EL (cell line): ENCODE measurements around the gene ARHGEF18.
A peak's percentile ranks its signal among the peaks of the same experiment; 100 is the strongest.
"Not testable (repeated sequence)": the region's sequence is repeated elsewhere in the genome, so short reads cannot be mapped to it uniquely, and the experiment has no call there.

Experiments
- DNase-seq: peaks from one replicate; pipeline ENCODE4 v3.0.0-alpha.2; 2016

The ARHGEF18 gene

DNA sequence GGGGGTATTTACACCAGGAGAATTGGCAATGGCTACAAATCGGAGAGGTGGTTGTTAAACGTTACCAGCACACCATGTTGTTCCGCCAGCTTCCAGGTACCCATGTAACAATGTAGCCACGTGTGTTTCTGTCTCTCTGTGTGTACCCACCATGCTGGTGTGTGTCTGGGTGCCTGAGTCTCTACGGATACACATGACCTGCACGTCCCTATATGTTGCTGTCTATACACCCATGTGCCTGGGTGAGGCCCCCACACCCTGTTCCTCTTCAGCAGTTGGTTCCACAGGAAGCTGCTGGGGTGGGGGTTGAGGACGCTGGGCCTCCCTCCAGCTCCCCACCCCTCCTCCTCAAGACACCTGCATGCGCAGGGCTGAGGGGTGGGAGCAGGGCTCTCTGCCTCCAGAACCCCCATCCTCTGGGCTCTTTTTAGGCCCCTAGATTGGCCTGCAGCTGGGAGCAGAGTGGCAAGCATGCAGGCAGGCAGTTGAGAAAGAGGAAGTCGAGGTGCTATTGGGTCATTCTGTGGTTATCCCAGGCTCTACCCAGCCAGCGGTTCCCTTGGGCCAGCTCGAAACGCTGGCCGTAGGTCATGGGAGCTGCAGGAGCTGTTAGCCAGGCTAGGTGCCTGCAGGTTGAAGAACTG, at the start of gene ARHGEF18:
TSS of gene ARHGEF18 (plus strand) at position 351 of the 644 bp plus-strand sequence. CDS start 13,954 bp downstream, outside the sequence.
- DNase-seq: no peak

DNA sequence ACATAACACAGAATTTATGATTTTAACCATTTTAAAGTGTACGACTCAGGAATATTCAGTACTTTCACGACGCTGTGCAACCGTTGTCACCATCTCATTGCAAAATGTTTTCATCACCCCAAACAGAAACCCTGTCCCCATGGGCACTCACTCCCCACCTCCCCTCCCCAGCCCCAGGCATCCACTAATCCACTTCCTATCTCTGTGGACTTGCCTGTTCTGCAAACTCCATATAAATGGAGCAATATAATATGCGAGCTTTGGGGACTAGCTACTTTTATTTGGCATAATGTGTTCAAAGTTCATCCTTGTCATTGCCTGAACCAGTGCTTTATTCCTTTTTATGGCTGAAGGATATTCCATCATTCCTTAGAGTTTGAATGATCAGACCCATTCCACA, 47.2 kb upstream of the ARHGEF18 start:
- no peak for DNase-seq

DNA sequence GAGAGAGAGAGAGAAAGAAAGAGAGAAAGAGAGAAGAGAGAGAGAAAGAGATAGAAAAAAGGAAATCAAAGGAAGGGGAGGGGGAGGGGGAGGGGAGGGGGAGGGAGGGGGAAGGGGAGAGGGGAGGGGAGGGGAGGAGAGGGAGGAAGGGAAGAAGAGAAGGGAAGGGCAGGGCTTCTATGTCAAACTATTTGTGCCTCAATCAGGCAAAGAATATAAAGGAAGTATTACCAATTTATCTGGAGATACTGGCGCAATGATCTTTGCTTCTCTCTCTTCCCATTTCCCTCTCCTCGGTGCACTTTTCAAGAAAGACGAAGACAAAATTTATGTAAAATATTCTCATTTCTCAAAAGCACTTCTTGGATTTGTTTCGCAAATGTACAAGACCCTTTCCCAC, 45.3 kb upstream of the ARHGEF18 start:
- no peak for DNase-seq

- no peak for DNase-seq
Measured at GRCh38 chr19:7304200-7304599, 44.5 kb upstream of the ARHGEF18 start.

DNA sequence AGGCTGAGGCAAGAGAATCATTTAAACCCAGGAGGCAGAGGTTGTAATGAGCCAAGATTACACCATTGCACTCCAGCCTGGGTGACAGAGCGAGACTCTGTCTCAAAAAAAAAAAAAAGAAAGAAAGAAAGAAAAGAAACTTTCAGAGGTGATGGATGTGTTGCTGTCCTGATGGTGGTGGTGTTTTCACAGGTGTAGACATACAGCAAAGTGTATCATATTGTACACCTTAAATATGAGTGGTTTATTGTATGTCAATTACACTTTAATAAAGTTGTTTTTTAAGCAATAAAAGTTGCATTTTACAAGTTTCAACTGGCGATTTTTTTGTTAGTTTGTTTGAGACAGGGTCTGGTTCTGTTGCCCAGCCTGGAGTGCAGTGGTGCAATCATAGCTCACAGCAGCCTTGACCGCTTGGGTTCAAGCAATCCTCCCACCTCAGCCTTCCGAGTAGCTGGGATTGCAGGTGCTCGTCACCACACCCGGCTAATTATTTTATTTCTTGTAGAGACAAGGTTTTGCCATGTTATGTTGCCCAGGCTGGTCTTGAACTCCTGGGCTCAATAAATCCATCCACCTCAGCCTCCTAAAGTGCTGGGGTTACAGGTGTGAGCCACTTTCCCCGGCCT, 41.0 kb upstream of the ARHGEF18 start:
- DNase-seq: no peak

- DNase-seq: not testable (repeated sequence)
Measured at GRCh38 chr19:7308327-7308726, 40.4 kb upstream of the ARHGEF18 start.

- no peak for DNase-seq
Measured at GRCh38 chr19:7311911-7312310, 36.8 kb upstream of the ARHGEF18 start.

- DNase-seq: no peak
Measured at GRCh38 chr19:7312816-7313215, 35.9 kb upstream of the ARHGEF18 start.

- no peak for DNase-seq
Measured at GRCh38 chr19:7318176-7318575, 30.6 kb upstream of the ARHGEF18 start.

DNA sequence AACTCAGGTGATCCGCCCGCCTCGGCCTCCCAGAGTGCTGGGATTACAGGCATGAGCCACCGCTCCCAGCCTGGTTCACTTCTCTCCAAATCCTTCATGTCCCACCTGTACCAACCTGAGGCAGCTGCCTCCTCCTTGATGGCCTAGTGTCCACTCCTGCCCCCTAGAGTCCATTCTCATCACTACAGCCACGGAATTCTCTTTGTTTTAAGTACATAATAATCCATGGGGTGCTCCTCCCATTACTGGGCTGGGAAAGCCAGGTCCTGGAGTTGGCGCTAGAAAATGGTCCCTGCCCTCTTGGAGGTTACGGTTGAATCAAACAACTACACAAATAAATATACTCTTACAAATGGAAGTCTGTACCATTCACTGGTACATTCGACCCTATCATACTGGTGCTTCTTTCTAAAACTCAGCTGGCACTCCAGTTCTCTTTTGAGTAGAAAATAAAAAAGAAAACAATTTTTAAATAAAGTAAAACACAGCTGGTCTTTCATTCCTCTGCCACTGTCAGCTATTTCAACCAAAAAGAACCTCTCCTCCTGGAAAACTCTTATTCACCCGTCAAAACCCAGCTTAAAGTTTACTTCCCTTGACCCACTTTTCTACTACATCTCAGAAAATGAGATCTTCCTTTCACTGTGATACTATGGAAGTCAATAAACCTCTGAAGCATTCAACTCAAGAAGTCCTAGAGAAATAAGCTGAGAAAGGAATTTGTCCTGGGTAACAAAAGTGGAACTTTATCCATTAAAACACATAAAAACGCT, 22.4 kb upstream of the ARHGEF18 start:
- DNase-seq: peak; percentile 32

DNA sequence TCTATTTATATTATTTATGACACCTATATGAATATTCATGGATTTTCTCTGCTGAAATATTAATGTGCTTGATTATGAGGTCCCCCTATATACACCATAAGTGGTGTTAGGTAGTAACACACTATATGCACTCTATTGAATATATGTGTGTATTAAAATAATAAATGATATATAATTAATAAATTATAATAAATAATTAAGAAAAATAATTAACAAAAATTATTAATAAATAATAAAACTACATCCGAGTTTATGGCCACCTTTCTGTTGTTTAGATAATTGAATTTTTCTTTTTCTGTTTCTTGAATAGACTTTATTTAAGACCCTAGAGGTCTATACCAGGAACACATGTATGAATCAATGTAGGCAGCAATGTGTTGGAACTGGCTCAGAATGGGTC, 20.9 kb upstream of the ARHGEF18 start:
- DNase-seq: no peak

- no peak for DNase-seq
Measured at GRCh38 chr19:7328647-7329046, 20.1 kb upstream of the ARHGEF18 start.

GRCh38 chr19:7331446-7331845, 17.3 kb upstream of the ARHGEF18 start:
- no peak for DNase-seq

DNA sequence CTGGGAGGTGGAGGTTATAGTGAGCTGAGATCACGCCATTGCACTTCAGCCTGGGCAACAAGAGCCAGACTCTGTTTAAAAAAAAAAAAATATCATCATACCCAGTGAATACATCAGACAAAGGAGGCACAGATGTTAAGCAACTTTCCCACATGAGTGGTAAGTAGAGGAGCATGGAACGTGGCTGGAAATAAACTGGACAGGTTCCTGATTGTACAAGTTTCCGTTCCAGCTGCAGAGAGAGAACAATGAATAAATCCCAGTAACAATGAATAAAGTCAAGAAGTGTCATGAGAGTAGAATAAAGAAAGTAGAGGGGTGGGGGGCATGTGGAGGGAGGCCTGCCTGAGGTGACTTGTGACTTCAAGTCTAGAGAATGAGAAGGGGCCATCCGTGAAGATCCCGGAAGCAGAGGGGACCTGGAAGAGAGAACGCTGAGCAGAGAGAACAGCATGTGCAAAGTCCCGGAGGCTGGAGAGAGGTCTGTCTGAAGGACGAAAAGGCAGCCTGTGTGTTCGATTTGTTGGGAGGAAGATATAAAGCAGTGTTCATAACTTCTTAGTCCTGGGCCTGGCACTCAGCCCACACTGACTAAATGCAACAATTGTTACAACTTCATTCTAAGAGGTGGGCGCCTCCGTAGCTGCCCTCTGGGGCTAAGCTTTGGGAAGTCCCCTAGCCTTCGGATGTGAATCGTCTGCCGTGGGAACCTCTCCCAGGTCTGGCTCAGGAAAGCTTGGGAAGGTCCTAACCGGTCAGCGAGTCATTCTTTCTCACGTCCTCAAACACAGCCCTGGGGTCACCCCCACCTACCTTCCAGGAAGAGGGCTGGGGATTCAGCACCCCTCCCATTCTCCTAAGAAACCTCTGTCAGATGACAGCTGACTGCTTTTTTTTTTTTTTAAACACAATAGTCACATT, 15.3 kb upstream of the ARHGEF18 start:
- DNase-seq: no peak

DNA sequence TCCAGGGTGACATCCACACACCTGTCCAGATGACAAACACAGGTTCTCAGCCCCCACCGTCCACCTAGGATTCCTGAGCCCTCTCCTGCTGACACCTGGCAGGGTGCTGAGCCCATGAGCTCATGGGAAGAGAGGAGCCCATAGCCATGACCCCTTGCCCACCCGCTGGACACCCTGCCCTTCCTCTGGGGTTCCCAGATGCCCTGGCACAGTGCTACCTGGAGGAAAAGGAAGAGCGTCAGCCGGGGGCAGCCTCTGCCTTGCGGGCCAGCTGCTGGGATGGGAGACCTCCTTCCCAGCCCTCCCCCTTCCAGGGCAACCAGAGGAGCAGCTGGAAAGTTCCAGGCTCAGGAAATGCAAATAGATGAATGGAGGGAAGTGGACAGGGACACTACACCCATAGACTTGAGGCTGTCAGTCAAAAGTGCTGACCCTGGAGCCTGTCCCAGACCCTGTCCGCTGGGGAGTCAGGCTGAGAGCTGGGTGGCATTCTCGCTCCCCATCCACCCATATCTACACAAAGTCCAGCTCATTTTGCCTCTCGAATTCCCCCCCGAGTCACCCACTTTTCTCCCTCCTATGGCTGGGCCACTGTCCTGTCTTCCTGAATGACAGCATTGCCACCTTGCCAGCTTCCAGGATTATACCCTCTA, 12.3 kb upstream of the ARHGEF18 start:
- DNase-seq: no peak

DNA sequence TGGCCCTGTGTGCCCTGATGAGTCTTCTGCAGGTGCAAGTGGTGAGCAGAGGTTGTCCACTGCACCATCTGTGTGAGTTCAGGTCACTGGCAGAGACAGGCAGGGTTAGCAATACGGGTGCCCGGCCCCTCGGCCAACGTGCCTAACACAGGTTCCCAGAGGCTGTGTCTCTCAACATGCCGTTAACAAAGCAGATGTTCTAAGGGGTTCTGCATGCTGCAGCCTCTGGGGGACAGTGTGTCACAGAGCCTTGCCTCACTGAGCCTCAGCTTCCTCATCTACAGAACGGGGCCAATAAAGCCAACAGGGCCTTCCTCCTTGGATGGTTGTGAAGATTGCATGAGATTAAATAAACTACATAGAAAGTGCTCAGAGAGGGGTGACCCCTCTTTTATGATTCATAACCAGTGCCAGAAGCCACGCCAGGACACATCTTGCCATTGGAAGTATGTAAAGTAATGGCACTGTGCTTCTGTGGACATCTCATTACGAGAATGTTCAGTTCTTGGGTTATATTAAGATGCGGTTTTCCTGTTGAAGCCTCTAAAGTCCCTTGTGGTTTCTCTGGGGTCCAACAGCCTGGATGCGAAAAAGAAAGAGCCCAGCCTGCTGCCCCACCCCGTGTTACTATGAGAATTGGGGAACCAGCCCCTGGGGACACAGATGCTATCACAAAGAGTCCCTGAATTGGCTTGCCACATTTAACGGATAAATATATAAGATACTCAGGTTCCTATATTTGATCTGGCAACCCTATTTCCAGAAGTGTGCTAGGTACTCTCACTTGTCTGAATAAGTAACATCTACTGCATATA, 11.2 kb upstream of the ARHGEF18 start:
- no peak for DNase-seq

GRCh38 chr19:7340959-7341837, 7.5 kb upstream of the ARHGEF18 start:
- DNase-seq: peak; percentile 75

- no peak for DNase-seq
Measured at GRCh38 chr19:7342143-7342542, 6.6 kb upstream of the ARHGEF18 start.

GRCh38 chr19:7346488-7346971, 2.2 kb upstream of the ARHGEF18 start:
- DNase-seq: no peak

DNA sequence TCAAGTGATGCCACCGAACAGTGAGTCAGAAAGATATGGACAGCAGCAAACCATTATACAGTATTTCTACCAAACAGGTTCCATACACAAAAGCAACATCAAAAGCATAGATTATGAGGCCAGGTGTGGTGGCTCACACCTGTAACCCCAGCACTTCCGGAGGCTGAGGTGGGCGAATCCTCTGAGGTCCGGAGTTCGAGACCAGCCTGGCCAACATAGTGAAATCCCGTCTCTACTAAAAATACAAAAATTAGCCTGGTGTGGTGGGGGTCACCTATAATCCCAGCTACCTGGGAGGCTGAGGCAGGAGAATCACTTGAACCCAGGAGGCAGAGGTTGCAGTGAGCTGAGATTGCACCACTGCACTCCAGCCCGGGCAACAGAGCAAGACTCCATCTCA, 1.7 kb upstream of the ARHGEF18 start:
- not testable (repeated sequence) for DNase-seq
